HG03045 (cell line): ENCODE measurements around the gene FBXO40.

Experiments
- ATAC-seq: cut with Tn5 transposase; IDR thresholded peaks from one replicate; pipeline ENCODE4 v1.9.1; 2021; ENCODE audit warnings: mild to moderate bottlenecking, moderate library complexity; ENCODE audit not compliant: unreplicated experiment

The FBXO40 gene

DNA sequence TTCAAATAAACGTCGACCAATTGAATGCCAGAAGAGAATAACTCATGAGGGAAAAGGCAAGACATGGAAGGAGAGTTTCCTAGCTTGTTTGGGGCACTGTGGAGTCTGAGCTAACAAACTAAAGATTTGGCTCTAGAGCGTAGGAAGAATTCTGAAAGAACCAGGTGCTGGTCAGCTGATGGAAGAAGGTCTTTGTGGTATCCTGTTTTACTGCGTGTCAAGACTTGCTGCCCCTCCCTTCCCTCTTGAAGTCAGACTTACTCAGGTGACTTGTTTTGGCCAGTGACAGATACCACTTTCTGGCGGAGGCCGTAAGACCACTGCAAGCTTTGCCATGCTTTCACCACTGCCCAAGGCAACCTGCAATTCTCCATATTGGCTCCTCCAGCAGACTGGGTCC lies 68.2 kb downstream of the FBXO40 start:
- no peak for ATAC-seq

DNA sequence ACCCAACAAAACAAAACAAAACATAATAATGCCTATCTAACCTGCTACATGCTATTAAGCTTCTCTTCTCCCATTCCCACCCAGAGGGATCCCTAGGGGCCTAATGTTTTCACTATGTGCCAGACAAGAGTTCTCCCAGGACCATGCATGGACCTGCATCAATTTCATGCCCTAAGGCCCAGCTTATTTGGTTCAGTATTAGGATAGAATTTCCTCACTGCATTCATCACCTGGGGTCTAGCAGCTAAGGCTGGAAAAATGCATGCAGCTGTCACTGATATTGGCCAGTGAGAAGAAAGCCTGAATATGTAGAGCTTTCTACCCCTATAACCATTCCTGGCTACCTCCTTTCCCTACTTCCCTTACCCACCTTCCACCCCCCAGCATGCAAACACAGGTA lies 69.6 kb downstream of the FBXO40 start:
- ATAC-seq = no peak

DNA sequence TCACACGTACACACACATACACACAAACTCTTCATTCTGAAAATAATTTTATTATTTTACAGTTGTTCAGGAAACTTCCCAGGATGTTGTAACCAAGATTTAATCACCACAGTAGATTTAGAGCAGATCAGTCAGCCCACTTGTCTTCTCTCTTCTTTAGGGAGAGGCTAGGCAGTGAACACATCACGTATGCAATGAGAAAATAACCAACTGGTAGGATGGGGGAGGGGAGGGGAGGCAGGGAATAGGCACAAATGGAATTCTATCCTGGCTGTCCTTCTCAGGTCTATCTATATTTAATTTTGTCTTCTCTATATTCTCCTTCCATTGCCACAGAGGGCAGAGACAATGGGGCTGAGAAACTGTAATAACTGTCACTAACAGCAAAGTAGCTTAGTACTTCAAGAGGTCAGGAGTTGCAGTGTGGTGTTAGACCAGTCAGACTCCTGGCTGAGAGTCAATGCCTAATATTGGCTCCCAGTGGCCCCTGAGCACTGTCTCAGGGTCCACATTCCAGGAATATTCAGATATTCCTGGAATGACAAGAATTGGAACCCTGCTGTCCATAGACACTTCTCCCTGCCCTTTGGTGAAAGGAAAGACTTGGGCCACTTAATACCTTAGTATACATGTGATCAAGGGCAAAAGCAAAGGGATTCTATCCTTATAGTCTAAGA lies 70.1 kb downstream of the FBXO40 start:
- ATAC-seq = no peak

DNA sequence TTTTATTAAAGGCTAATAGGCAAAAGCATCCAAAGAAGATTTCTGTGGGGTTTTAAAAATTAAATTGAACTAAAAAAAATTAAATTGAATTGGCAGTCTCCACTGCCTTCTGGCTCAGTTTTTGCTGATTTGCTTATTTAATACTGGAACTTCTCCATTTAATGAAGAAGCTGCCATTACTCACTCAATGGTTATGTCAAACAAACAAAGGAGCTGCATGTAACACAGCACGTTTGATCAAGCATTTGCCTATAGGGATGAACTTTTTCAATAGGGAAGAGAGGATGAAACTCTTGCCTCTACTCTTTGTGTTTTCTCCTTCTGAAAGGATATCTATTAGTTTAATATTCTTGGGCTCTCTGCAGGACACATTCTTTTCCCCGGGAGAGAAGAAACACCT lies 72.3 kb downstream of the FBXO40 start:
- no peak for ATAC-seq

DNA sequence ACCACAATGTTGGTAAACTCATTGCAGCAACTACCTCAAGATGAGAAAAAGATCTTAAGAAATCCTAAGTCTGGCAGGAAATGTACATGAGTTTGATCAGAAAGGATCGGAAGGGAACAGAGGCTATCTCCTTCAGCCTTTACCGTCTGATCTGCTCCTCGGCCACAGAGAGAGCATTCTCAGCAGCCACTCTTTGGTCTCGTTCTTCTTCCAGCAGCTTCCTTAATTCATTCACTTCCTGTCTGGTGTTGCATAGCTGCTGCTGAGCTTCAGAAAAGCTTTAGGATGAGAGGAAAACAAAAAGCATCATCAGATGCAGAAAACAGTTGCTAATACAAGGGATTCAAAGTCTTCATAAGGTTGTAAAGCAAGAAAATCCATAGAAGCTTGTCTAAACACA lies 74.2 kb downstream of the FBXO40 start:
- no peak for ATAC-seq

DNA sequence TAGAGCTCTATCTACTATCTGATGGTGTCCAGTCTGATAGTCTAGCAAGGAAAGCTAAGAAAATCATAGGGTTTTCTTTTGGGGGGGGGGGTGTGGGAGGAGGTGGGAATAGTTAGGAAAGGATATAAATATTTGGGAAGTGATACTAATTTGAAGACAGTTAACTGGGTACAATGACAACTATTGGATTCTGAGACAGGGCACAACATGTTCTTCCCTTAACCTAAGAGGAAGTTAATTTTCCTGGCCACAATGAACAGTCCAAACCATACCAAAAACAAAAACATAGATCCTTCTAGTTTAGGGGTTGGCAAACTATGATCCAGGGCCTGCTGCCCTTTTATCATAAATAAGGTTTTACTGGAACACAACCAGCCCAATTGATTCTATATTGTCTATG lies 77.5 kb downstream of the FBXO40 start:
- no peak for ATAC-seq

DNA sequence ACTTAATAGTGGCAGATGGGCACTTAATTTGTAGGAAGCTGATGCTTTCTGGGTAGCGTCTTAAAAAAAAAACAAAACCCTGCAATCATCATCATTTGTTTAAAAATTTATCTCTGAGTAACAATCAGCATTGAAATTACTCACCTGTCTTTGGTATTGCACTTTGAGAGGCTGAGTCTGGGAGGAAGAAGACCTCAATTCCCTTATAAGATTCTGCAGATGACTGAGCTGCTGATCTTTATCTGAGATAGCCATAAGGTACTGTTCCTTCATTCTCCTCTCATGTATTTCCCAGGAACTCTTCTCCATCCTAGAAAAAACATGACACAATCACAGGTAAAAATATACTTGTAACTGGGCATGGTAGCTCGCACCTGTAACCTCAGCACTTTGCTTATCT lies 84.0 kb downstream of the FBXO40 start:
- no peak for ATAC-seq
